RWPE1 (cell line): ENCODE measurements around the gene FANK1.

Experiments
- CTCF ChIA-PET: fragments of 350-600 bp; sonication (Branson Sonifier 250); formaldehyde crosslinking; extraction: SDS; loops from one replicate; lab custom pipeline; 2021; lab: Yijun Ruan, JAX
- POLR2A ChIA-PET: fragments of 400-600 bp; formaldehyde crosslinking; extraction: SDS; loops from one replicate; lab custom pipeline; 2020; ENCODE audit warnings: antibody characterized with exemption; ENCODE audit not compliant: low non-redundant PET; lab: Yijun Ruan, JAX
- DNase-seq: peaks from one replicate; pipeline ENCODE4 v3.0.0; 2012; ENCODE audit warnings: low spot score
- H3K27ac ChIP-seq: fragments of 450-650 bp; 2 replicates; pipeline ENCODE4 v1.5.1; 2017
- TF ChIP-seq, protein P1 (sequence below): fragments of 450-650 bp; conservative IDR thresholded peaks from 2 replicates; pipeline ENCODE4 v1.5.1; 2017; ENCODE audit warnings: low read depth, mild to moderate bottlenecking

The FANK1 gene

DNA sequence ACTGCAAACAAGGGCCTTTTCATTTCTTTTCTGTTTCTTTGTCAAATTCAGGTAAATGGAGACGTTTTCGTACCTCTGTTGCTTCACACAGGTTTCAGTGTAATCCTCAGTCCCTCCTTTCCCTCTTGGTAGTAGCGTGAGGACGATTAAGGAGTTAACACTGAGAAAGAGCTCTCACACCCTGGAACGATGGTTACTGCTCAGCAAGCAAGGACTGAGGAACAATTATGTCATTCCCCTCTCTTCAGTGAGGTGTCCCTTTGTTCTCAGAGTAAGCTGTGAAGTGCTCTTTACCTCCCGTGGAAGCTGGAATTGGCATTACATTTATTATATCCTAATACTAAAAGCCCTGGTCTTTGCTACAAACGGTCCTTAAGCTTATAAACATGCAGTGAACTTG, 95.9 kb downstream of the FANK1 start:
- no peak overlapping the region for H3K27ac ChIP-seq
- POLR2A ChIA-PET = no interaction called here
- TF ChIP-seq, protein P1, sequence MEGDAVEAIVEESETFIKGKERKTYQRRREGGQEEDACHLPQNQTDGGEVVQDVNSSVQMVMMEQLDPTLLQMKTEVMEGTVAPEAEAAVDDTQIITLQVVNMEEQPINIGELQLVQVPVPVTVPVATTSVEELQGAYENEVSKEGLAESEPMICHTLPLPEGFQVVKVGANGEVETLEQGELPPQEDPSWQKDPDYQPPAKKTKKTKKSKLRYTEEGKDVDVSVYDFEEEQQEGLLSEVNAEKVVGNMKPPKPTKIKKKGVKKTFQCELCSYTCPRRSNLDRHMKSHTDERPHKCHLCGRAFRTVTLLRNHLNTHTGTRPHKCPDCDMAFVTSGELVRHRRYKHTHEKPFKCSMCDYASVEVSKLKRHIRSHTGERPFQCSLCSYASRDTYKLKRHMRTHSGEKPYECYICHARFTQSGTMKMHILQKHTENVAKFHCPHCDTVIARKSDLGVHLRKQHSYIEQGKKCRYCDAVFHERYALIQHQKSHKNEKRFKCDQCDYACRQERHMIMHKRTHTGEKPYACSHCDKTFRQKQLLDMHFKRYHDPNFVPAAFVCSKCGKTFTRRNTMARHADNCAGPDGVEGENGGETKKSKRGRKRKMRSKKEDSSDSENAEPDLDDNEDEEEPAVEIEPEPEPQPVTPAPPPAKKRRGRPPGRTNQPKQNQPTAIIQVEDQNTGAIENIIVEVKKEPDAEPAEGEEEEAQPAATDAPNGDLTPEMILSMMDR = no peak
- DNase-seq = no peak
- CTCF ChIA-PET = interaction anchor here (0.6 kb wide), 1 partner anchor 25 kb away, joined by 4 read pairs; no protein-coding TSS in a partner anchor

DNA sequence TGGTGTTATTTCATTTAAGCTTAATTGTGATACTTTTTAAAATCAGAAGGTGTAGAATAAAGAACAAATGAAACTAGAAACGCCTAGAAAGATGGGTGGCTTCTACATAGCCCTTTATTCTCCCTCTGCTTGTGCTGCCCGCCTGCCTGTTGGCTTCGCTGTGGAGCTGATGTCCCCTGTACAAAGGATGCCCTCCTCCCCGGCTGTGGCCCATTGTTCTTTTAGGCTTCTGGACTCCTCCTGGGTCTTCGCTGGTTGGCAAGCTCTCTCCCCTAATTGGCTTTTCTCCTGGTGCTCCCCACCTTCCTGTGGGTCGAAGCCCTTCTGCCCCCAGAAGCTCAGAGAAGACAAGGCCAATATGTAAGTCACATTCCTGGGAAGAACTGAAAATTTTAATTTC, 98.2 kb downstream of the FANK1 start:
- DNase-seq = no peak
- TF ChIP-seq, protein P1 = no peak
- POLR2A ChIA-PET = no interaction called here
- H3K27ac ChIP-seq = no peak overlapping the region
- CTCF ChIA-PET = interaction anchor here (0.7 kb wide), 2 partner anchors 574 to 1488 kb away, joined by 3 to 5 read pairs; no protein-coding TSS in a partner anchor

DNA sequence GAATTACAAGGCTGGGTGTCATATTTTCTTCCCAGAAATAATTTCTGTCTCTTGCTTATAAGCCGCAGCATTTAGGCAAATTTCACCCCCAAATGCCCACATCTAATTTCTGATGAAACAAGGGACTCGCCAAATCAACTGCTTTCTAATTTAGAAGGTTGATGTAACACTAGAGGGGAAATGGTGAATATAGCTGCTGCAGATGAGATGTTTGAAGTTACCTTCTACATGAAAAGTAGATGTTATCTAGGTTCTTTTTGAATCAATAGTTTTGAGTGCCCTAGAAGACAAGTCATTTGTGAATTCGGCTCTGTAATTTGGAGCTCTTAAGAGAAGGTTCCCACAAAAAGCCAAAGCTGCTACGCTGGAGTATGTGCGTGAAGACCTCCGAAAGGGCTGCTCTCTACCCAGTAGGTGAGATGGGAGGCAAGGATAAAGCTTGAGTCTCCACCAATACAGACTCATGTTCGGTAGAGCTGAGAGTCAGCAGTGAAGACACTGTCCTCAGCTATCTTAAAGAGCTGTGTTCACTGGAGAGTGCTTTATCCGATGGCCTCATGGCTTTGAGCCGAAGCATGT, 99.5 kb downstream of the FANK1 start:
- DNase-seq = no peak
- CTCF ChIA-PET = interaction anchor here (0.6 kb wide), 1 partner anchor 39 kb away, joined by 3 read pairs; no protein-coding TSS in a partner anchor
- no peak overlapping the region for H3K27ac ChIP-seq
- POLR2A ChIA-PET = no interaction called here
- TF ChIP-seq, protein P1 = no peak

DNA sequence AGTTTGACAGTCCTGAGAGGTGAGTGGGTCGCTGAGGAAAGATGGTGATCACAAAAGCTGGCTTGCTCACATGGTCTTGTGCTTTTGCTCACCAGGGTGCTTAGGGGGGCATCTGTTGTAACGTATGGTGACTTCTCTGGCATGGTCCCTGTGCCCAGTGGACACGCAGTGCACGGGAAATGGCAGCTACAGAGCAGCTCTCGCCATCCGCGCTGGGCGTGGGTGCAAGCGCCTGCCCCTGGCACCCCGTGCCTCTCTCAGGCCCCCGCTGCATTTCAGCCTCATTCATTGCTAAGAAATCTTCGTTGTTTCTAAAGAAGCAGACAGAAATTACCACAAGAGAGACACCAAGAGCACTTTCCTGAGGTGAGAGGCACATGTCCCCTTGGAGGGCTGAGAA, 101.2 kb downstream of the FANK1 start:
- no peak overlapping the region for H3K27ac ChIP-seq
- no peak for DNase-seq
- CTCF ChIA-PET = no interaction called here
- TF ChIP-seq, protein P1 = no peak
- POLR2A ChIA-PET = no interaction called here

DNA sequence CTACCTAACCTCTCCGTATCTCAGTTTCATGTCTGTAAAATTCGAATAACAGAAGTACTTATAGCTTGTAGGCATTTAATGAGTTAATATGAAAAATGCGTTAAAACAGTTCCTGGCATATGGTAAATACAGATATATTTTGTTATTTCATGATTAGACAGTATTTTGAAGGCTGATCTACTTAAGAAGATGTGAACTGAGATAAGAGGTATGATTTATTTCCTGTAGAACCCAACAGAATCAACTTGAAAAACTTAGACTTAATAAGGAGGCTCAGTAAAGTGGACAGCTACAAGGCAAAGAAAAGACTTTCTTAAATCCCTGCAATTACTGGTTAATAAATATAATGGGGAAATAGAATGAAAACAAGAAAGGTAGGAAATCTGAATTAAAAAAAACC, 103.3 kb downstream of the FANK1 start:
- ChIA-PET CTCF (no interaction called here), POLR2A (no interaction called here)
- DNase-seq = no peak
- TF ChIP-seq, protein P1 = no peak
- no peak overlapping the region for H3K27ac ChIP-seq

DNA sequence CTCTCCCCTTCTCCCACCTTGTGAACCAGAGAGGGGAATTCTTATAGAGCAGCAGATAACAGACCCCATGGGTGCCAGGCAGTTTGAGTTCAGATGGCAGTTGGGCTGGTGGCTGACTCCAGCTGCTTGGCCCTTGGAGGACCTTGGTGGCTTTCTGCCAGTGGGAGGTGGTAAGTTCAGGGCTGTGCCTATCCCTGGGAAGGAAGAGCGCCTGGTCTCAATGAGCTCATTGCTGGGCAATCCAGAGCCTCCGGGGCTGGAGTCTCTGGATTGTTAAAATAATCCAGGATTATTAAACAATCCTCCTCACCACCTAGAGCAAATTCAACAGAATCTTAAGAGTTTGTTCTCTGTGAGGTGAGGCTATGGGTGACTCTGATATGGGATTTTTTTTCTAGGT, 105.2 kb downstream of the FANK1 start:
- ChIA-PET CTCF (no interaction called here), POLR2A (no interaction called here)
- H3K27ac ChIP-seq = no peak overlapping the region
- TF ChIP-seq, protein P1 = no peak
- DNase-seq = no peak
